Kidney epithelial cell (primary cell): ENCODE results near the gene RAD51B. TPM values are rescaled to one million over a fixed set of nuclear protein-coding genes. Genes with fewer than 3 reads are reported as not detected.

ENCODE experiments used
- DNase-seq: peaks from one replicate; pipeline ENCODE4 v3.0.0-alpha.2; 2010; ENCODE audit warnings: low read depth
- H3K27me3 ChIP-seq: 2 replicates; pipeline ENCODE4 v1.6.0; 2011; ENCODE audit warnings: low read length; ENCODE audit not compliant: control insufficient read depth, insufficient read depth
- H3K36me3 ChIP-seq: 2 replicates; pipeline ENCODE4 v1.5.1; 2011; ENCODE audit warnings: low read length; ENCODE audit not compliant: control insufficient read depth, insufficient read depth
- H3K4me3 ChIP-seq: 2 replicates; pipeline ENCODE4 v1.5.1; 2011; ENCODE audit warnings: low read depth, mild to moderate bottlenecking, control low read depth, low read length
- CTCF ChIP-seq: IDR thresholded peaks from 2 replicates; pipeline ENCODE4 v1.5.1; 2011; ENCODE audit warnings: mild to moderate bottlenecking, moderate library complexity, low read length, control low read depth, inconsistent platforms; ENCODE audit not compliant: insufficient read depth, poor library complexity, severe bottlenecking
- total RNA-seq: library from RNA; depleted of rRNA; stranded (reverse); fragments of >200 nt; gene quantifications from 2 replicates; pipeline ENCODE4 v1.2.3, GENCODE V29; 2015

Gene RAD51B
- total RNA-seq, 1 donor from 2014 or later, result 9.5 TPM

- H3K27me3 ChIP-seq, result no peaks in the 10 kb centered on the region
- no peak for DNase-seq
- no peak overlapping the region for H3K4me3 ChIP-seq
- no peaks in the 10 kb centered on the region for H3K36me3 ChIP-seq
- no peak for TF ChIP-seq CTCF
Observed at GRCh38 chr14:68497011-68497410, 677.4 kb downstream of the RAD51B start.

GRCh38 chr14:68499451-68499850, 679.9 kb downstream of the RAD51B start:
- no peak overlapping the region for H3K4me3 ChIP-seq
- no peak for TF ChIP-seq CTCF
- no peaks in the 10 kb centered on the region for H3K36me3 ChIP-seq
- no peak for DNase-seq
- H3K27me3 ChIP-seq, result no peaks in the 10 kb centered on the region

GRCh38 chr14:68501171-68501570, 681.6 kb downstream of the RAD51B start:
- TF ChIP-seq CTCF, result no peak
- Histone ChIP-seq H3K4me3 (no peak overlapping the region), H3K27me3 (no peaks in the 10 kb centered on the region), H3K36me3 (no peaks in the 10 kb centered on the region)
- DNase-seq, result no peak

- Histone ChIP-seq H3K36me3 (no peaks in the 10 kb centered on the region), H3K4me3 (no peak overlapping the region), H3K27me3 (no peaks in the 10 kb centered on the region)
- TF ChIP-seq CTCF, result no peak
- no peak for DNase-seq
Observed at GRCh38 chr14:68501614-68502052, 682.1 kb downstream of the RAD51B start.

GRCh38 chr14:68502230-68502629, 682.7 kb downstream of the RAD51B start:
- Histone ChIP-seq H3K27me3 (no peaks in the 10 kb centered on the region), H3K4me3 (no peak overlapping the region), H3K36me3 (no peaks in the 10 kb centered on the region)
- DNase-seq, result no peak
- TF ChIP-seq CTCF, result no peak

GRCh38 chr14:68503186-68503825, 683.7 kb downstream of the RAD51B start:
- no peaks in the 10 kb centered on the region for H3K27me3 ChIP-seq
- no peak for TF ChIP-seq CTCF
- no peaks in the 10 kb centered on the region for H3K36me3 ChIP-seq
- H3K4me3 ChIP-seq, result no peak overlapping the region
- DNase-seq, result no peak
